ENCODE data around the gene SLC35A1.

Gene SLC35A1

GRCh38 chr6:87518453-87518852 lies 45.7 kb downstream of the SLC35A1 start:
- Histone ChIP-seq H3K9me3 (ENCODE audit: severe bottlenecking) (no peaks in the 10 kb centered on the region), H3K4me1 (ENCODE audit: insufficient read depth, poor library complexity, severe bottlenecking) (no peaks in the 10 kb centered on the region), H3K27me3 (ENCODE audit: insufficient read depth, poor library complexity, severe bottlenecking) (no peaks in the 10 kb centered on the region), H3K4me3 (ENCODE audit: severe bottlenecking) (no peak overlapping the region), H3K36me3 (ENCODE audit: low read depth) (peaks cover 77% of the 10 kb centered on the region), H3K27ac (ENCODE audit: poor library complexity, severe bottlenecking) (no peak overlapping the region)
- ATAC-seq (ENCODE audit: low read depth) (no peak), DNase-seq (ENCODE audit: low spot score) (no peak)
- TF ChIP-seq, protein P1, sequence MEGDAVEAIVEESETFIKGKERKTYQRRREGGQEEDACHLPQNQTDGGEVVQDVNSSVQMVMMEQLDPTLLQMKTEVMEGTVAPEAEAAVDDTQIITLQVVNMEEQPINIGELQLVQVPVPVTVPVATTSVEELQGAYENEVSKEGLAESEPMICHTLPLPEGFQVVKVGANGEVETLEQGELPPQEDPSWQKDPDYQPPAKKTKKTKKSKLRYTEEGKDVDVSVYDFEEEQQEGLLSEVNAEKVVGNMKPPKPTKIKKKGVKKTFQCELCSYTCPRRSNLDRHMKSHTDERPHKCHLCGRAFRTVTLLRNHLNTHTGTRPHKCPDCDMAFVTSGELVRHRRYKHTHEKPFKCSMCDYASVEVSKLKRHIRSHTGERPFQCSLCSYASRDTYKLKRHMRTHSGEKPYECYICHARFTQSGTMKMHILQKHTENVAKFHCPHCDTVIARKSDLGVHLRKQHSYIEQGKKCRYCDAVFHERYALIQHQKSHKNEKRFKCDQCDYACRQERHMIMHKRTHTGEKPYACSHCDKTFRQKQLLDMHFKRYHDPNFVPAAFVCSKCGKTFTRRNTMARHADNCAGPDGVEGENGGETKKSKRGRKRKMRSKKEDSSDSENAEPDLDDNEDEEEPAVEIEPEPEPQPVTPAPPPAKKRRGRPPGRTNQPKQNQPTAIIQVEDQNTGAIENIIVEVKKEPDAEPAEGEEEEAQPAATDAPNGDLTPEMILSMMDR (IDR thresholded peaks at IDR 0.05; ENCODE audit: poor library complexity, severe bottlenecking) = no peak

- H3K9me3 ChIP-seq (ENCODE audit: severe bottlenecking) = no peaks in the 10 kb centered on the region
- H3K36me3 ChIP-seq (ENCODE audit: low read depth) = peaks cover 62% of the 10 kb centered on the region
- H3K4me1 ChIP-seq (ENCODE audit: insufficient read depth, poor library complexity, severe bottlenecking) = no peaks in the 10 kb centered on the region
- TF ChIP-seq, protein P1 (IDR thresholded peaks at IDR 0.05; ENCODE audit: poor library complexity, severe bottlenecking) = no peak
- H3K4me3 ChIP-seq (ENCODE audit: severe bottlenecking) = no peak overlapping the region
- no peaks in the 10 kb centered on the region for H3K27me3 ChIP-seq (ENCODE audit: insufficient read depth, poor library complexity, severe bottlenecking)
- DNase-seq (ENCODE audit: low spot score) (no peak), ATAC-seq (ENCODE audit: low read depth) (no peak)
- no peak overlapping the region for H3K27ac ChIP-seq (ENCODE audit: poor library complexity, severe bottlenecking)
Measured at GRCh38 chr6:87522686-87523085, 49.9 kb downstream of the SLC35A1 start.

- Histone ChIP-seq H3K27me3 (ENCODE audit: insufficient read depth, poor library complexity, severe bottlenecking) (no peaks in the 10 kb centered on the region), H3K36me3 (ENCODE audit: low read depth) (peaks cover 38% of the 10 kb centered on the region), H3K4me1 (ENCODE audit: insufficient read depth, poor library complexity, severe bottlenecking) (no peaks in the 10 kb centered on the region), H3K9me3 (ENCODE audit: severe bottlenecking) (no peaks in the 10 kb centered on the region), H3K4me3 (ENCODE audit: severe bottlenecking) (no peak overlapping the region), H3K27ac (ENCODE audit: poor library complexity, severe bottlenecking) (no peak overlapping the region)
- DNase-seq (ENCODE audit: low spot score) (no peak), ATAC-seq (ENCODE audit: low read depth) (no peak)
- TF ChIP-seq, protein P1 (IDR thresholded peaks at IDR 0.05; ENCODE audit: poor library complexity, severe bottlenecking) = no peak
Measured at GRCh38 chr6:87529221-87529620, 56.4 kb downstream of the SLC35A1 start.

- Histone ChIP-seq H3K27ac (ENCODE audit: poor library complexity, severe bottlenecking) (no peak overlapping the region), H3K36me3 (ENCODE audit: low read depth) (peaks cover 46% of the 10 kb centered on the region), H3K27me3 (ENCODE audit: insufficient read depth, poor library complexity, severe bottlenecking) (no peaks in the 10 kb centered on the region), H3K9me3 (ENCODE audit: severe bottlenecking) (no peaks in the 10 kb centered on the region), H3K4me3 (ENCODE audit: severe bottlenecking) (no peak overlapping the region), H3K4me1 (ENCODE audit: insufficient read depth, poor library complexity, severe bottlenecking) (no peaks in the 10 kb centered on the region)
- ATAC-seq (ENCODE audit: low read depth) (no peak), DNase-seq (ENCODE audit: low spot score) (no peak)
- TF ChIP-seq, protein P1 (IDR thresholded peaks at IDR 0.05; ENCODE audit: poor library complexity, severe bottlenecking) = no peak
Measured at GRCh38 chr6:87534377-87535047, 61.7 kb downstream of the SLC35A1 start.

DNA sequence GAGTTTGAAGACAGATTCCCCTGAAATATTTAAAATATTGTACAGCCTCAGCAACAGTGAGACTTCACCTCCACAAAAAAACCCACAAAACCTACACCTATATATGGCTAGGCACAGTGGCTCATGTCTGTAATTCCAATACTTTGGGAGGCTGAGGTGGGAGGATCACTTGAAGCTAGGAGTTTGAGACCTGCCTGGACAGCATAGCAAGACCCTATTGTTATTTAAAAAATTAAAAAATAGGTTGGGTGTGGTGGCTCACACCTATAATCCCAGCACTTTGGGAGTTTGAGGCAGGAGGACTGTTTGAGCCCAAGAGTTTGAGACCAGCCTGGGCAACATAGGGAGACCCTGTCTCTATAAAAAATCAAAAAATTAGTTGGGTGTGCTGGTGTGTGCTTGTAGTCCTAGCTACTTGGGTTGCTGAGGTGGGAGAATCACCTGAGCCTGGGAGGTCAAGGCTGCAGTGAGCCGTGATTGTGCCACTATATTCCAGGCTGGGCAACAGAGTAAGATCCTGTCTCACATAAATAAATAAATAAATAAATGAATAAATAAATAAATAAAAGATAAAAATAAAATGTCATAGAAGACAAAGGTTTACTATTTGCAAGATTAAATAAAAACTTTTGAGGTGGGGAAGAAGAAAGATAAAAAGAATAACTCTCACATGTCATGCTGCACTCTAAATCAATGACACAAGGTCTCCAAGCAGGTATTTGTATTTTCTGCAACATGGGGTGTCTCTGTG lies 65.9 kb downstream of the SLC35A1 start:
- no peaks in the 10 kb centered on the region for H3K9me3 ChIP-seq (ENCODE audit: severe bottlenecking)
- H3K27me3 ChIP-seq (ENCODE audit: insufficient read depth, poor library complexity, severe bottlenecking) = no peaks in the 10 kb centered on the region
- H3K27ac ChIP-seq (ENCODE audit: poor library complexity, severe bottlenecking) = no peak overlapping the region
- H3K4me3 ChIP-seq (ENCODE audit: severe bottlenecking) = no peak overlapping the region
- H3K4me1 ChIP-seq (ENCODE audit: insufficient read depth, poor library complexity, severe bottlenecking) = no peaks in the 10 kb centered on the region
- TF ChIP-seq, protein P1 (IDR thresholded peaks at IDR 0.05; ENCODE audit: poor library complexity, severe bottlenecking) = no peak
- DNase-seq (ENCODE audit: low spot score) (no peak), ATAC-seq (ENCODE audit: low read depth) (no peak)
- H3K36me3 ChIP-seq (ENCODE audit: low read depth) = peaks cover 64% of the 10 kb centered on the region

Data from RWPE2 (cell line).